Hepatocyte (in vitro differentiated cells): Measurements from ENCODE around the gene MRI1. TPM values are rescaled to one million over a fixed set of nuclear protein-coding genes. Genes with fewer than 3 reads are reported as not detected.
A peak's percentile ranks its signal among the peaks of the same experiment; 100 is the strongest.

ENCODE experiments used
- DNase-seq: peaks from one replicate; pipeline ENCODE4 v3.0.0-alpha.2; 2016; ENCODE audit warnings: low spot score
- H2AFZ ChIP-seq: fragments of 200-600 bp; sonication (generic); 2 replicates; pipeline ENCODE4 v1.6.0; 2016; ENCODE audit warnings: antibody characterized with exemption, mild to moderate bottlenecking
- H3K27ac ChIP-seq: fragments of 200-600 bp; sonication (generic); 2 replicates; pipeline ENCODE4 v1.5.1; 2016; ENCODE audit warnings: mild to moderate bottlenecking
- H3K27me3 ChIP-seq: fragments of 200-600 bp; sonication (generic); 2 replicates; pipeline ENCODE4 v1.6.1; 2016
- H3K36me3 ChIP-seq: fragments of 200-600 bp; sonication (generic); replicated peaks from 2 replicates; pipeline ENCODE4 v1.5.1; 2016; ENCODE audit warnings: low read depth; ENCODE audit not compliant: insufficient read depth
- H3K4me1 ChIP-seq: fragments of 200-600 bp; sonication (generic); 2 replicates; pipeline ENCODE4 v1.5.1; 2016; ENCODE audit warnings: mild to moderate bottlenecking, moderate library complexity; ENCODE audit not compliant: insufficient read depth
- H3K4me2 ChIP-seq: fragments of 200-600 bp; sonication (generic); 2 replicates; pipeline ENCODE4 v1.6.0; 2016
- H3K4me3 ChIP-seq: fragments of 200-600 bp; sonication (generic); 2 replicates; pipeline ENCODE4 v1.5.1; 2016; ENCODE audit warnings: mild to moderate bottlenecking
- H3K79me2 ChIP-seq: fragments of 200-600 bp; sonication (generic); 2 replicates; pipeline ENCODE4 v1.6.0; 2017; ENCODE audit warnings: mild to moderate bottlenecking
- H3K9me2 ChIP-seq: fragments of 200-600 bp; sonication (generic); replicated peaks from 2 replicates; pipeline ENCODE4 v1.6.0; 2017; ENCODE audit warnings: mild to moderate bottlenecking; ENCODE audit not compliant: insufficient read depth
- H3K9me3 ChIP-seq: fragments of 200-600 bp; sonication (generic); 2 replicates; pipeline ENCODE4 v1.5.1; 2016; ENCODE audit warnings: low read depth, mild to moderate bottlenecking
- H4K20me1 ChIP-seq: fragments of 200-600 bp; sonication (generic); 2 replicates; pipeline ENCODE4 v1.6.0; 2016; ENCODE audit warnings: mild to moderate bottlenecking; ENCODE audit not compliant: insufficient read depth, poor library complexity, severe bottlenecking
- CTCF ChIP-seq: fragments of 200-600 bp; sonication (generic); IDR thresholded peaks from 2 replicates; pipeline ENCODE4 v1.5.1; 2016; ENCODE audit warnings: antibody characterized with exemption, mild to moderate bottlenecking; ENCODE audit not compliant: poor library complexity
- EZH2 ChIP-seq: fragments of 200-600 bp; sonication (generic); IDR thresholded peaks from 2 replicates; pipeline ENCODE4 v1.6.1; 2016; ENCODE audit warnings: antibody characterized with exemption, mild to moderate bottlenecking, borderline replicate concordance
- EZH2phosphoT487 ChIP-seq: fragments of 200-600 bp; sonication (generic); IDR thresholded peaks from one replicate; pipeline ENCODE4 v1.6.1; 2018; ENCODE audit warnings: antibody characterized with exemption, mild to moderate bottlenecking, low read depth, moderate library complexity; ENCODE audit not compliant: unreplicated experiment, severe bottlenecking
- WGBS: methylation state at CpG from one replicate; pipeline ENCODE4 v1.1.6; 2016; ENCODE audit warnings: low lambda C conversion rate; ENCODE audit errors: missing lambda C conversion rate; 5-methylcytosine and 5-hydroxymethylcytosine counted together
- polyA plus RNA-seq: library from polyadenylated mRNA; unstranded; fragments of >200 nt; fragmentation: Nextera tagmentation; extraction: Ambion mirVana; gene quantifications from 2 replicates; pipeline ENCODE4 v1.2.1, GENCODE V29; 2016
- total RNA-seq: library from RNA; depleted of rRNA; stranded (reverse); fragments of >200 nt; gene quantifications from 2 replicates; pipeline ENCODE4 v1.2.3, GENCODE V29; 2014

Gene MRI1
- total and polyA plus RNA-seq, 2 experiments from 2014 or later = 18.5 to 21.9 TPM

- no peaks in the 10 kb centered on the region for H3K27me3 ChIP-seq
- no peaks in the 10 kb centered on the region for H3K9me3 ChIP-seq
- WGBS = 97% methylated on average over 41 of the region's 42 CpGs
- no peaks in the 10 kb centered on the region for H4K20me1 ChIP-seq
- H3K4me3 ChIP-seq = no peak overlapping the region
- H2AFZ ChIP-seq = no peak overlapping the region
- no peak overlapping the region for H3K4me2 ChIP-seq
- H3K36me3 ChIP-seq = no peaks in the 10 kb centered on the region
- H3K9me2 ChIP-seq = no peaks in the 10 kb centered on the region
- H3K27ac ChIP-seq = no peak overlapping the region
- no peak for TF ChIP-seq EZH2
- TF ChIP-seq CTCF = no peak
- TF ChIP-seq EZH2phosphoT487 = no peak
- H3K79me2 ChIP-seq = peaks cover 3% of the 10 kb centered on the region
- peaks cover 7% of the 10 kb centered on the region for H3K4me1 ChIP-seq
- DNase-seq = no peak
Observed at GRCh38 chr19:13762635-13763235, 1.6 kb upstream of the MRI1 start.

- 96% methylated on average over 3 of the region's 3 CpGs for WGBS
- Histone ChIP-seq H3K27me3 (no peaks in the 10 kb centered on the region), H3K36me3 (no peaks in the 10 kb centered on the region), H4K20me1 (no peaks in the 10 kb centered on the region), H3K9me2 (no peaks in the 10 kb centered on the region), H3K79me2 (peaks cover 3% of the 10 kb centered on the region), H3K4me3 (no peak overlapping the region), H3K27ac (no peak overlapping the region), H3K9me3 (no peaks in the 10 kb centered on the region), H3K4me1 (peaks cover 7% of the 10 kb centered on the region), H3K4me2 (no peak overlapping the region), H2AFZ (no peak overlapping the region)
- no peak for DNase-seq
- no peak for TF ChIP-seq CTCF
Observed at GRCh38 chr19:13763265-13763664, 1.1 kb upstream of the MRI1 start.

GRCh38 chr19:13764821-13765394 is 586 bp downstream of the MRI1 start:
- H3K27me3 ChIP-seq = no peaks in the 10 kb centered on the region
- H3K4me1 ChIP-seq = peaks cover 7% of the 10 kb centered on the region
- H2AFZ ChIP-seq = peak overlapping the region; percentile 71
- peak overlapping the region; percentile 96 for H3K4me2 ChIP-seq
- H4K20me1 ChIP-seq = no peaks in the 10 kb centered on the region
- TF ChIP-seq CTCF (no peak), EZH2 (no peak), EZH2phosphoT487 (no peak)
- no peaks in the 10 kb centered on the region for H3K36me3 ChIP-seq
- H3K79me2 ChIP-seq = peaks cover 3% of the 10 kb centered on the region
- peak; percentile 54 for DNase-seq
- no peaks in the 10 kb centered on the region for H3K9me2 ChIP-seq
- H3K9me3 ChIP-seq = no peaks in the 10 kb centered on the region
- H3K4me3 ChIP-seq = peak overlapping the region; percentile 90
- H3K27ac ChIP-seq = no peak overlapping the region
- 7% methylated on average over 32 of the region's 48 CpGs for WGBS
